Measurements from ENCODE around the gene TMEM69.

DNA sequence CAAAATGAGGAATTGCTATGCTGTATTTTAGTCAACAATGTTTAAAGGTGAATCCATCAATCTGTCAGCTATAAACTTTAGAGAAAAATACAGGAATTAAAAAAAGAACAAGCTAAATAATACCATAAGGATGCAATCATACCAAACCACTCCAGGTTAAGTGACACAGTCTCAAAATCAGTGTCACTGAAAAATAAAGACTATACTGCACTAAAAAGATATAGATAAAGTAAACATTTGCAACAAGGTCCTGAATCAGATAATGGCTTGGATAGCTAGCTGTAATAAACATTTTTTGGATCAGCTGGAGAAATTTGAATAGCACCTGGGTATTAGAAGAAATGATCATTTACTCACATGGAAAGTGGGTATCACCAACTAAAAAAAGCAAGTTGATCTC, 9.5 kb upstream of the TMEM69 start:
- no peak for TF ChIP-seq POLR2AphosphoS5 (IDR thresholded peaks at IDR 0.05; ENCODE audit: insufficient read depth, low read depth, low read length)
- TF ChIP-seq, protein P1, sequence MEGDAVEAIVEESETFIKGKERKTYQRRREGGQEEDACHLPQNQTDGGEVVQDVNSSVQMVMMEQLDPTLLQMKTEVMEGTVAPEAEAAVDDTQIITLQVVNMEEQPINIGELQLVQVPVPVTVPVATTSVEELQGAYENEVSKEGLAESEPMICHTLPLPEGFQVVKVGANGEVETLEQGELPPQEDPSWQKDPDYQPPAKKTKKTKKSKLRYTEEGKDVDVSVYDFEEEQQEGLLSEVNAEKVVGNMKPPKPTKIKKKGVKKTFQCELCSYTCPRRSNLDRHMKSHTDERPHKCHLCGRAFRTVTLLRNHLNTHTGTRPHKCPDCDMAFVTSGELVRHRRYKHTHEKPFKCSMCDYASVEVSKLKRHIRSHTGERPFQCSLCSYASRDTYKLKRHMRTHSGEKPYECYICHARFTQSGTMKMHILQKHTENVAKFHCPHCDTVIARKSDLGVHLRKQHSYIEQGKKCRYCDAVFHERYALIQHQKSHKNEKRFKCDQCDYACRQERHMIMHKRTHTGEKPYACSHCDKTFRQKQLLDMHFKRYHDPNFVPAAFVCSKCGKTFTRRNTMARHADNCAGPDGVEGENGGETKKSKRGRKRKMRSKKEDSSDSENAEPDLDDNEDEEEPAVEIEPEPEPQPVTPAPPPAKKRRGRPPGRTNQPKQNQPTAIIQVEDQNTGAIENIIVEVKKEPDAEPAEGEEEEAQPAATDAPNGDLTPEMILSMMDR (IDR thresholded peaks at IDR 0.05; ENCODE audit: extremely low read depth in 1 of 2, insufficient read depth in 1 of 2, low read depth in 1 of 2, low read length in 2 of 2), result no peak

Data from endothelial cell of umbilical vein (primary cell).